Testis (tissue), 2 donors: ENCODE results near the gene BRSK2.

Experiments used
- POLR2A ChIP-seq: fragments of 450-650 bp; IDR thresholded peaks from one replicate; pipeline ENCODE4 v1.6.1; 2017; ENCODE audit warnings: antibody characterized with exemption, mild to moderate bottlenecking, moderate library complexity
- TF ChIP-seq, protein P1 (sequence below), 3 experiments: fragments of 450-650 bp in 2 of 3; fragments of 200-600 bp in 1 of 3; sonication (generic) in 1 of 3; IDR thresholded peaks; one replicate each; pipeline ENCODE4 v1.5.1; 2016 to 2019; ENCODE audit warnings: antibody characterized with exemption in 3 of 3, mild to moderate bottlenecking in 2 of 3, moderate library complexity in 1 of 3

GRCh38 chr11:1409108-1409851 is 19.5 kb downstream of the BRSK2 start:
- TF ChIP-seq, protein P1, sequence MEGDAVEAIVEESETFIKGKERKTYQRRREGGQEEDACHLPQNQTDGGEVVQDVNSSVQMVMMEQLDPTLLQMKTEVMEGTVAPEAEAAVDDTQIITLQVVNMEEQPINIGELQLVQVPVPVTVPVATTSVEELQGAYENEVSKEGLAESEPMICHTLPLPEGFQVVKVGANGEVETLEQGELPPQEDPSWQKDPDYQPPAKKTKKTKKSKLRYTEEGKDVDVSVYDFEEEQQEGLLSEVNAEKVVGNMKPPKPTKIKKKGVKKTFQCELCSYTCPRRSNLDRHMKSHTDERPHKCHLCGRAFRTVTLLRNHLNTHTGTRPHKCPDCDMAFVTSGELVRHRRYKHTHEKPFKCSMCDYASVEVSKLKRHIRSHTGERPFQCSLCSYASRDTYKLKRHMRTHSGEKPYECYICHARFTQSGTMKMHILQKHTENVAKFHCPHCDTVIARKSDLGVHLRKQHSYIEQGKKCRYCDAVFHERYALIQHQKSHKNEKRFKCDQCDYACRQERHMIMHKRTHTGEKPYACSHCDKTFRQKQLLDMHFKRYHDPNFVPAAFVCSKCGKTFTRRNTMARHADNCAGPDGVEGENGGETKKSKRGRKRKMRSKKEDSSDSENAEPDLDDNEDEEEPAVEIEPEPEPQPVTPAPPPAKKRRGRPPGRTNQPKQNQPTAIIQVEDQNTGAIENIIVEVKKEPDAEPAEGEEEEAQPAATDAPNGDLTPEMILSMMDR (IDR thresholded peaks at IDR 0.05) = no peak
- no peak for TF ChIP-seq POLR2A
